Measurements from ENCODE around the gene NR1H4.

DNA sequence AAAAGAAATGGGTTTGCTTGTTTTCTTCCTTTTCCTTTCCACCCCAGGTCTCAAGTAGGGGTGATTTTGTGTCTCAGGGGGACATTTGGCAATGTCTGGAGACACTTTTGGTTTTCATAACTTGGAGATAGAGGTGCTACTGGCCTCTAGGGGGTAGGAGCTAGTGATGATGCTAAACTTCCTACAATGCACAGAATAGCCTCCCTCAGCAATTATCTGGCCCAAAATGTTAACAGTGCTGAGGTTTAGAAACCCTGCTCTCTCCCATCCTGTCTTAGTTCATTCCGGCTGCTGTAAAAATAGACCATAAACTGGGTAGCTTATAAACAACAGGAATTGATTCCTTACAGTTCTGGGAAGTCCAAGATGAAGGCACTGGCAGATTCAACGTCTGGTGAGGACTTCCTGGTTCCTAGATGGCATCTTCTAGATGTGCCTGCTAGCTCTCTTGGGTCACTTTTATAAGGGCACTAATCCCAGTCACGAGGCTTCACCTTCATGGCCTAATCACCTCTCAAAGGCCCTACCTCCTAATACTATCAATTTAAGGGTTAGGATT is 92.4 kb downstream of the NR1H4 start:
- TF ChIP-seq, protein P1, sequence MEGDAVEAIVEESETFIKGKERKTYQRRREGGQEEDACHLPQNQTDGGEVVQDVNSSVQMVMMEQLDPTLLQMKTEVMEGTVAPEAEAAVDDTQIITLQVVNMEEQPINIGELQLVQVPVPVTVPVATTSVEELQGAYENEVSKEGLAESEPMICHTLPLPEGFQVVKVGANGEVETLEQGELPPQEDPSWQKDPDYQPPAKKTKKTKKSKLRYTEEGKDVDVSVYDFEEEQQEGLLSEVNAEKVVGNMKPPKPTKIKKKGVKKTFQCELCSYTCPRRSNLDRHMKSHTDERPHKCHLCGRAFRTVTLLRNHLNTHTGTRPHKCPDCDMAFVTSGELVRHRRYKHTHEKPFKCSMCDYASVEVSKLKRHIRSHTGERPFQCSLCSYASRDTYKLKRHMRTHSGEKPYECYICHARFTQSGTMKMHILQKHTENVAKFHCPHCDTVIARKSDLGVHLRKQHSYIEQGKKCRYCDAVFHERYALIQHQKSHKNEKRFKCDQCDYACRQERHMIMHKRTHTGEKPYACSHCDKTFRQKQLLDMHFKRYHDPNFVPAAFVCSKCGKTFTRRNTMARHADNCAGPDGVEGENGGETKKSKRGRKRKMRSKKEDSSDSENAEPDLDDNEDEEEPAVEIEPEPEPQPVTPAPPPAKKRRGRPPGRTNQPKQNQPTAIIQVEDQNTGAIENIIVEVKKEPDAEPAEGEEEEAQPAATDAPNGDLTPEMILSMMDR (IDR thresholded peaks at IDR 0.05; ENCODE audit: low read depth, low read length, missing input control): no peak
- TF ChIP-seq NR2F2 (IDR thresholded peaks at IDR 0.05) (no peak), TAF1 (conservative IDR thresholded peaks at IDR 0.05) (no peak), RAD21 (IDR thresholded peaks at IDR 0.05) (no peak), JUND (IDR thresholded peaks at IDR 0.05) (no peak), GABPA (IDR thresholded peaks at IDR 0.05 in 1 of 2, conservative IDR thresholded peaks at IDR 0.05 in 1 of 2) (no peak), FOXA1 (IDR thresholded peaks at IDR 0.05) (no peak), YY1 (IDR thresholded peaks at IDR 0.05) (no peak), SP1 (IDR thresholded peaks at IDR 0.05) (no peak)
- TF ChIP-seq, protein P2, sequence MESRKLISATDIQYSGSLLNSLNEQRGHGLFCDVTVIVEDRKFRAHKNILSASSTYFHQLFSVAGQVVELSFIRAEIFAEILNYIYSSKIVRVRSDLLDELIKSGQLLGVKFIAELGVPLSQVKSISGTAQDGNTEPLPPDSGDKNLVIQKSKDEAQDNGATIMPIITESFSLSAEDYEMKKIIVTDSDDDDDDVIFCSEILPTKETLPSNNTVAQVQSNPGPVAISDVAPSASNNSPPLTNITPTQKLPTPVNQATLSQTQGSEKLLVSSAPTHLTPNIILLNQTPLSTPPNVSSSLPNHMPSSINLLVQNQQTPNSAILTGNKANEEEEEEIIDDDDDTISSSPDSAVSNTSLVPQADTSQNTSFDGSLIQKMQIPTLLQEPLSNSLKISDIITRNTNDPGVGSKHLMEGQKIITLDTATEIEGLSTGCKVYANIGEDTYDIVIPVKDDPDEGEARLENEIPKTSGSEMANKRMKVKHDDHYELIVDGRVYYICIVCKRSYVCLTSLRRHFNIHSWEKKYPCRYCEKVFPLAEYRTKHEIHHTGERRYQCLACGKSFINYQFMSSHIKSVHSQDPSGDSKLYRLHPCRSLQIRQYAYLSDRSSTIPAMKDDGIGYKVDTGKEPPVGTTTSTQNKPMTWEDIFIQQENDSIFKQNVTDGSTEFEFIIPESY (IDR thresholded peaks at IDR 0.05): no peak
- TF ChIP-seq, protein P3, sequence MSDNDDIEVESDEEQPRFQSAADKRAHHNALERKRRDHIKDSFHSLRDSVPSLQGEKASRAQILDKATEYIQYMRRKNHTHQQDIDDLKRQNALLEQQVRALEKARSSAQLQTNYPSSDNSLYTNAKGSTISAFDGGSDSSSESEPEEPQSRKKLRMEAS (IDR thresholded peaks at IDR 0.05): no peak
